SW 1271 (cell line): Measurements from ENCODE around the gene NOM1.
"Not testable (repeated sequence)": the region's sequence is repeated elsewhere in the genome, so short reads cannot be mapped to it uniquely, and the experiment has no call there.

Source experiments
- DNase-seq, 2 experiments: peaks; one replicate each; lab custom pipeline; 2025; lab: John Stamatoyannopoulos, UW

The NOM1 gene, protein sequence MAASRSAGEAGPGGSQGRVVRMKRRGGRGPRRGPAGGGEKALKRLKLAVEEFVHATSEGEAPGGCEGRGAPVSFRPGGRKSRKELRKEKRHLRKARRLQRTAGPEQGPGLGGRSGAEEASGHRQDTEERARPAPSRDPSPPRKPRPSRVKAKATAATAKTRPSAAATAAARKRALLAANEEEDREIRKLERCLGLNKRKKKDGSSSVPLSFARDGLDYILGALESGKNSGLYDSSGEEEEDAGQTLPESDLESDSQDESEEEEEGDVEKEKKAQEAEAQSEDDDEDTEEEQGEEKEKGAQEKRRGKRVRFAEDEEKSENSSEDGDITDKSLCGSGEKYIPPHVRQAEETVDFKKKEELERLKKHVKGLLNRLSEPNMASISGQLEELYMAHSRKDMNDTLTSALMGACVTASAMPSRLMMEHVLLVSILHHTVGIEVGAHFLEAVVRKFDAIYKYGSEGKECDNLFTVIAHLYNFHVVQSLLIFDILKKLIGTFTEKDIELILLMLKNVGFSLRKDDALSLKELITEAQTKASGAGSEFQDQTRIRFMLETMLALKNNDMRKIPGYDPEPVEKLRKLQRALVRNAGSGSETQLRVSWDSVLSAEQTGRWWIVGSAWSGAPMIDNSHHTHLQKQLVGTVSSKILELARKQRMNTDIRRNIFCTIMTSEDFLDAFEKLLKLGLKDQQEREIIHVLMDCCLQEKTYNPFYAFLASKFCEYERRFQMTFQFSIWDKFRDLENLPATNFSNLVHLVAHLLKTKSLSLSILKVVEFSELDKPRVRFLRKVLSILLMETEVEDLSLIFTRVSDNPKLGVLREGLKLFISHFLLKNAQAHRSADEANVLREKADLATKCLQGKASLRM

GRCh38 chr7:156949541-156950380, at the start of gene NOM1:
Gene NOM1 (plus strand): TSS chr7:156949712. CDS start chr7:156949738, 26 bp downstream.
- peak; percentile 56 to 68 for DNase-seq

DNA sequence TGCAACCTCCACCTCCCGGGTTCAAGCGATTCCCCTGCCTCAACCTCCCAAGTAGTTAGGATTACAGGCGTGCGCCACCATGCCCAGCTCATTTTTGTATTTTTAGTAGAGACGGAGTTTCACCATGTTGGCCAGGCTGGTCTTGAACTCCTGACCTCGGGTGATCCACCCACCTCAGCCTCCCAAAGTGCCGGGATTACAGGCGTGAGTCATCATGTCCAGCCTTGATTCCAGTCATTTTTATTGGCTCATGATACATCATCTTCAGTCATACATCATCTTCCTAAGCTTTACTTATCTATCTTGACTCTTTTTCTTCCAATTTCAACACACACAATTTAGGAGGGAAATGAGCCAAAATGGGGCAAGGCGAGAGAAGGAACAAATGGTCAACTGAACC, 49.4 kb upstream of the NOM1 start:
- not testable (repeated sequence) for DNase-seq

DNA sequence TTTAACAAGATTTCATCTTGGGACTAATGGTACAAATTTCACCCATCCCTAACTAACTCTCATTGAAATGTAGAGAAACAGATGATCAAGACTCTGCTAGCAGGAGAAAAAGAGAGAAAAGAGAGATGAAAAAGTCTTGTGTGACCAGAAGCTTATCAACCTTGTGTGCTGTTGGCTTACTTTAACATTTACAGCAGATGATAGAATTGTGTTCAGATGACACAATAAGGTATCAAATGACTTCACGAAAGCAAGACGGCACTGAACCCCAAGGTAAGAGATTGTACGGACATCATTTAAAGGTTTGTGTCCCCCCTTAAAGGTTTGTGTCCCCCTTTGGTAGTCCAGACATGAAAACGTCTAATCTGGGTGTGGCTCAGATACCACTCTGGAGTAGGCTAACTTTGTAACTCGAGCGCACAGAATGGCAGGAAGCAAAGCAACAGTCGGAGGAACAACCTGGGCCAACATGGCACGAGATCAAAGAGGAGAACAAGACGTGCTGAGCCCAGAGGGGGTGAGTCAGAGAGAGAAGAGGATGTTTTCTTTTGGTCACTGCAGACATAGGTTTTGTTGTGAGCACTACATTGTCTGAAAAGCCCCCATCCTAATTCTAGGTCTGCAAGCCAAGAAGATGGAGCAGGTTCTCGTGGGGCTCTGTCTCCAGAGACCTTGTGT, 46.1 kb upstream of the NOM1 start:
- DNase-seq, result peak in 1 of 2 experiments; percentile 34

DNA sequence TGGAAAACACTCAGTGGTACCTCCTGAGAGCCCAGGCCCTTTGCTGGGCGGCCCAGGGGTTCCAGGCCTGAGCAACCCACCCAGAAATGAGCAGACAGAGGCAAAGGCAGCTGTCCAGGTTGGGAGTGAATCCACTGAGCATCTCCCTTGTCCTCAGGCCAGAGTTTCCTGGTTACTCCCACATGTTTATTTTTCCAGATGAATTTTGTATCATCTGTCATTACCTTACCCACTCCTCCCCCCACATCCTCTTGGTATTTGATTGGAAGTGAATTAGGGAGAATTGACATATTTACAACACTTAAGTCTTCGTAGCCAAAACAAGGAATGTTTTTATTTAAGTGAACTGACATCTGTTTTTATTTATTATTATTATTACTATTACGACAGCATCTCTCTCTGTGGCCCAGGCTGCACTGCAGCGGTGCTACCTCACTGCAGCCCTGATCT, 43.3 kb upstream of the NOM1 start:
- DNase-seq, result no peak

- DNase-seq, result no peak
Measured at GRCh38 chr7:156907656-156908055, 41.9 kb upstream of the NOM1 start.

- DNase-seq, result not testable (repeated sequence)
Measured at GRCh38 chr7:156909574-156910252, 39.8 kb upstream of the NOM1 start.

DNA sequence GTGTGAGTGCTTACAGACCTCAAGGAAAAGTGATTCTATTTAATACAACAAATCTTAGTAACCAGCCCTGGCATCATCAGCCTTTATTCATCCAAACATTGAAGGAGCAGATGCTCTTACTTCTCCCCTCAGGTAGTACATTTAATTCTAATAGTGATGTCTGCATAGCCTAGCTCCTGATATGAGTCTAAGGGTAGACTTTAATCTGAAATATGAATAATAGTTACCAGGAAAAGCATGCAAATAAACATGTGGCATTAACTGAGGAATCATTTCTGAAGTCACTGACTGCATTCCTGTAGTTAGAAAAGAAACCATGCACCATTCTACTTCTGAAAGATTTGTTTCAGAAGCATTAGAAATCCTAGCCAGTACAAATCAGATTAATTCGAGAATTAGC, 30.9 kb upstream of the NOM1 start:
- DNase-seq, result no peak

DNA sequence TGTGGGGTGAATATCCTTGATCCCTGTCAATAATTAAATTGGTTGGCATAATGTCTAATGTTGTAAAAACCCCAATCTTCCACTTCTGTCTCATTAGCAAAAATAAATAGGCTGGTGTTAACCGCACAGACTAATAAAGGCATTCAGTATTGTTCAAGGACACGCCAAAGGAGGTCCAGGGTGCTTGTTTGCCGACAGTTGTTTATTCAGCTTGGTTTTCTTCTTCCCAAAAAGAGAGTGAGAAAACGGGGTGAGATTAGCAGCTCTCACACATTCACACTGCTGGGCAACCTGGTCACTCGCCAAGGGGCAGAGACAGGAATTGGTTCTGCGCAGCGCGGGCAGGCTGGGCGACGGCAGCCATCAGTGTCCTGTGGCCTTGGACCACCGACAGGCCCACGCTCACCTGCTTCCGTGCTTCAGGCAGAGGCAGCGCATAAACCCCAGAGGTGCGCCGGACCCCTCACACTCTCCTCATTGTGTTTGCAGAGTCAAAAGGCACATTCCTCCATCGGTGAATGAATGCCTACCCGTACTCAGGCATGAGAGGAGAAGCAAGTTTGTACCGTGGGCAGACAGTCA, 30.3 kb upstream of the NOM1 start:
- DNase-seq, result no peak

DNA sequence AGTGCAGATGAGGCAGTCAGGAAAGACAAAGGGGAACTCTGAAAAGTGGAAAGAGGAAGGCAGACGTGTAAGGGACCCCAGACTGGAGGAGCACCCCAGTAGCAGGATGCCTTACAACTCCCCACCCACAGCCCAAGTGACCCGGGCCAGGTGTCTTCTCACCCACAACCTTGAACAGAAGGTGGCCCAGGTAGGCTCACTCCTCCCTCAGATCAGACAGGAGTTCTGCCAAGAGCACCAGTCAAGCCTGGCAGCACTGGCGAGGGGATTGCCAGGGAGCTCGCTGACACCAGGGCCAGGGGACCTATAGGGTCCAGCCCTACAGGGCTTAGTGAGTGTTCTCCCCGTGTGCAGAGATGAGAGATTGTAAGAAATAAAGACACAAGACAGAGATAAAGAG, 29.4 kb upstream of the NOM1 start:
- no peak for DNase-seq

- DNase-seq, result not testable (repeated sequence)
Measured at GRCh38 chr7:156920487-156921373, 28.8 kb upstream of the NOM1 start.

DNA sequence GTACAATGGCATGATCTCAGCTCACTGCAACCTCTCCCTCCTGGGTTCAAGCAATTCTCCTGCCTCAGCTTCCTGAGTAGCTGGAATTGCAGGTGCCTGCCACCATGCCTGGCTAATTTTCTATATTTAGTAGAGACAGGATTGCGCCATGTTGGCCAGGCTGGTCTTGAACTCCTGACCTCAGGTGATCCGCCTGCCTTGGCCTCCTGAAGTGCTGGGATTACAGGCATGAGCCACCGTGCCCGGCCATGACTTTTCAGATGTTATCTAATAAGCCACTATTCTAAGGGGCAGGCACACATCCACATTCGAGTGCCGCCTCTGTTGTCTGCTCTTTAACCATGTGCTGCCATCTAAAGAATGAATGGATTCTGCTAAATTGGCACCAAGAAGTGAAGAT, 27.2 kb upstream of the NOM1 start:
- not testable (repeated sequence) for DNase-seq

DNA sequence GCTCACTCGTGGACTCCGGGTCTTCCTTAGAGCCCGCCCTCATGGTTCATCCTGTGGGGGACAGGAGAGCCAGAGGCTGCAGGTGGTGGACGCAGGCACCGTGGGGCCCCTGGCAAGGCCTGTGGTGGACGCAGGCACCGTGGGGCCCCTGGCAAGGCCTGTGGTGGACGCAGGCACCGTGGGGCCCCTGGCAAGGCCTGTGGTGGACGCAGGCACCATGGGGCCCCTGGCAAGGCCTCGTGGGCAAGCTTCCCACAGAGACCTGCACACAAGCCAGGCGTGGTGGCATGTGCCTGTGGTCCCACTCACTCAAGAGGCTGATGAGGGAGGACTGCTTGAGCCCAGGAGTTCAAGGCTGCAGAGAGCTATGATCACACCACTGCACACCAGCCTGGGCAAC, 23.7 kb upstream of the NOM1 start:
- not testable (repeated sequence) for DNase-seq

GRCh38 chr7:156927571-156928405, 21.7 kb upstream of the NOM1 start:
- DNase-seq, result no peak

DNA sequence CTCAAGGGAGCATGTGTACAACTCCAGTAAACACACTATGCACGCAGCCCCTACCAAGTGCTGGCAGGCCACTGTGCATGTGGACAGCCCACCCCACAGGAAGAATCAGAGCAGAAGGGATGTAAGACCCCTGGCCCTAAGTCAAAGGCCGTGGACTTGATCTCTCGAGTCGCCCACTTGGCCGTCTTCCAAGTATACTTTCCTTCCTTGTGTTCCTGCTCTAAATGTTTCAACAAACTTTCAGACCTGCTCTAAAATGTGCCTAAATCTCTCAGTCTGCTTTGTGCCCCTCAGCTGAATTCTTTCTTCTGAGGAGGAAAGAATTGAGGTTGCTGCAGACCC, 21.1 kb upstream of the NOM1 start:
- no peak for DNase-seq

DNA sequence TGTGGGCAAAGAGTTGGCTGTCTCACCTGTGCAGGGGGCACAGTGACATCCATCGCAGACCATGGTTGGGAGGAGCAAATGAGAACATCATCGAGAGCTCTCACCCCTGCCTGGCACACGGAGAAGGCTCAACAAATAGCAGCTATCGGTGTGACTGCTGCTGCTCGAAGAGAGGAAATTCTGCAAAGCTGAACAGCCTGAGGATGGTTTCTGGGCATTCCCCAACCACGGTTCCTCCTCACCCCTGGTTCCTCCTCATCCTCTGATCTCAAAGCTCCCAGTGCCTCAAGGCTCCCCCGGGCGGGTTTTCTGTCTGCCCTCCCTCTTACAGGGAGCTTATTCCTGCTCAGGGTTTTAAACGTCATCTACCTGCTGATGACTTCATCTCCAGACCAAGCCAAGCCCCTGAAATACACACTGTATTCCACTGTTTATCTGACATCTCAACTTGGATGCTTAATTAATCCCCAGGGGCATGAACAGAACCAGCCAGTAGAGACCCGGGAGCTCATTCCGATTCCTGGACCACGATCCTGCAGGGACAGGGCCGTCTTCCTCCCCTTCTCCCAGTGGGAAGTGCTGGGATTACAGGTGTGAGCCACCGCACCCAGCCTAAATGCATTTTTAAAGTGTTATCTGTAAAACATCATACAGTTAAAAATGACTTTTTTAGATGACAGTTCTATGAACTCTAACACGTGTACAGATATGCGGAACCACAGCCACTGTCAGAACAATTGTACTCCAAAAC, 19.5 kb upstream of the NOM1 start:
- DNase-seq, result no peak

- DNase-seq, result peak in 1 of 2 experiments; percentile 18
Measured at GRCh38 chr7:156932006-156932405, 17.5 kb upstream of the NOM1 start.

- no peak for DNase-seq
Measured at GRCh38 chr7:156935250-156935649, 14.3 kb upstream of the NOM1 start.

DNA sequence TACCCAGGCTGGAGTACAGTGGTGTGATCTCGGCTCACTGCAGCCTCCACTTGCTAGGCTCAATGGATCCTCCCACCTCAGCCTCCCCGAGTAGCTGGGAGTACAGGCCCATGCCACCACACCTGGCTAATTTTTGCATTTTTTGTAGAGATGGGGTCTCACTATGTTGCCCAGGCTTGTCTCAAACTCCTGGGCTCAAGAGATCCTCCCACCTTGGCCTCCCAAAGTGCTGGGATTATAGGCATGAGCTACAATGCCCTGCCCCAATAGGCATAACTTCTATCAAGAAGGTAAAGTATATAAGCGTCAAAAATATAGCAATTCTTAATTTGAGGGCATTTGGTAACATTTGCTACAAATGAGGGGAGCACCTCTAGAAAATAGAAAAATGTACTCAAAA, 12.7 kb upstream of the NOM1 start:
- not testable (repeated sequence) for DNase-seq
